Stomach (tissue), 4 donors: Measurements from ENCODE around the gene TMEM140.

ENCODE experiments used
- EP300 ChIP-seq: sonication (generic); formaldehyde crosslinking; IDR thresholded peaks from one replicate; pipeline ENCODE4 v1.6.1; 2017; ENCODE audit warnings: antibody characterized with exemption
- POLR2A ChIP-seq, 4 donors: fragments of 450-650 bp; IDR thresholded peaks; one replicate each; pipeline ENCODE4 v1.6.1; 2016; ENCODE audit warnings: antibody characterized with exemption in 4 of 4, control low read depth in 2 of 4, mild to moderate bottlenecking in 1 of 4, moderate library complexity in 1 of 4
- POLR2AphosphoS5 ChIP-seq, 3 donors: sonication (generic); formaldehyde crosslinking; IDR thresholded peaks; one replicate each; pipeline ENCODE4 v1.6.1; 2016; ENCODE audit warnings: antibody characterized with exemption in 3 of 3
- TF ChIP-seq, protein P1 (sequence below), 7 experiments: fragments of 450-650 bp in 4 of 7; fragments of 200-600 bp in 3 of 7; sonication (generic) in 3 of 7; IDR thresholded peaks; one replicate each; pipeline ENCODE4 v1.5.1; 2016 to 2019; ENCODE audit warnings: antibody characterized with exemption in 7 of 7, control low read depth in 2 of 7, mild to moderate bottlenecking in 1 of 7

DNA sequence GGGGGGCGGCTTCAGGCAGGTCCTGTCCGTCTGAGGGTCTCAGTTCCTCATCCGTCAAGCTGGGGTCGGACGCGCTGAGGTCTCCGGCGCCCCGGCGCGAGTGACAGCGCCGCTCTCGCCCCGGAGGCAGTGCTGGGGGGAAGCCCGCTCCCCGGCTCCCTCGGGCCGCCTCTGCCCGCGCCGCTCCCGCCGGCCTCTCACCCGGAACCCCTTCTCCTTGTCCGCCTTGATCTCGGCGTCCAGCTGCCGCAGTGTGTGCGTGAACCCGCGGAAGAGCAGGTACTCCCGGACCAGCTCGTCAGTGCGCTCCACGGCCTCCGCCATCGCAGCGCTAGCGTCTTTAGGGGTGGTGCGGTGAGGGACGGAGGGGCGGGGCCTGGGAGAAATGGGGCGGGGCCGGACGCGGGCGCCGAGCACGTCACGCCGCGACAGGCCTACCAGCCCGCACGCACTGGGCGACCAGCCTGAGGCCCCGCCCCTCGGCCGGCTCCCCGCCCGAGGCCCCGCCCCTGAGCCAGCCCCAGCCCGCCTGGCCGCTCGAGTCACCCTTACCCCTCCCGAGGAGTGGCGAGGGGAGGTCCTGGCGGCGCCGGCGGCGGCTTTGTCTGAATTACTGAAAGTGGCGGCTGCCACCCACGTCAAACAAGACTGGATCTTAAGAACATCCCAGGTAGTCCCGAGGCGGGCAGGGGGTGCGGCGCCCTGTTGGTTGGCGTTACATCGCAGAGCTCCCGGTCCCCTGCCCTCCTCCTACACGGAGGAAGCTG is 63.5 kb downstream of the TMEM140 start, which contains the start of gene WDR91:
- TF ChIP-seq POLR2A (IDR thresholded peaks at IDR 0.05) = peak in 2 of 4 donors; percentile 33 to 82
- TF ChIP-seq, protein P1, sequence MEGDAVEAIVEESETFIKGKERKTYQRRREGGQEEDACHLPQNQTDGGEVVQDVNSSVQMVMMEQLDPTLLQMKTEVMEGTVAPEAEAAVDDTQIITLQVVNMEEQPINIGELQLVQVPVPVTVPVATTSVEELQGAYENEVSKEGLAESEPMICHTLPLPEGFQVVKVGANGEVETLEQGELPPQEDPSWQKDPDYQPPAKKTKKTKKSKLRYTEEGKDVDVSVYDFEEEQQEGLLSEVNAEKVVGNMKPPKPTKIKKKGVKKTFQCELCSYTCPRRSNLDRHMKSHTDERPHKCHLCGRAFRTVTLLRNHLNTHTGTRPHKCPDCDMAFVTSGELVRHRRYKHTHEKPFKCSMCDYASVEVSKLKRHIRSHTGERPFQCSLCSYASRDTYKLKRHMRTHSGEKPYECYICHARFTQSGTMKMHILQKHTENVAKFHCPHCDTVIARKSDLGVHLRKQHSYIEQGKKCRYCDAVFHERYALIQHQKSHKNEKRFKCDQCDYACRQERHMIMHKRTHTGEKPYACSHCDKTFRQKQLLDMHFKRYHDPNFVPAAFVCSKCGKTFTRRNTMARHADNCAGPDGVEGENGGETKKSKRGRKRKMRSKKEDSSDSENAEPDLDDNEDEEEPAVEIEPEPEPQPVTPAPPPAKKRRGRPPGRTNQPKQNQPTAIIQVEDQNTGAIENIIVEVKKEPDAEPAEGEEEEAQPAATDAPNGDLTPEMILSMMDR (IDR thresholded peaks at IDR 0.05) = no peak
- TF ChIP-seq EP300 = no peak
- peak; percentile 62 to 95 (median 88) for TF ChIP-seq POLR2AphosphoS5 (IDR thresholded peaks at IDR 0.05)
